H9 (cell line): ENCODE results near the gene MEF2C. TPM values are rescaled to one million over a fixed set of nuclear protein-coding genes. Genes with fewer than 3 reads are reported as not detected.

Source experiments
- DNase-seq: peaks from one replicate; pipeline ENCODE4 v3.0.0-alpha.2; 2017
- H2AFZ ChIP-seq: one replicate; pipeline ENCODE4 v1.6.1; 2013; ENCODE audit warnings: mild to moderate bottlenecking, low read length, control low read depth, moderate library complexity
- H2AK5ac ChIP-seq: 2 replicates; pipeline ENCODE4 v1.6.1; 2013; ENCODE audit warnings: low read length, control low read depth, mixed read lengths; ENCODE audit not compliant: insufficient read length
- H2BK120ac ChIP-seq: one replicate; pipeline ENCODE4 v1.6.1; 2013; ENCODE audit warnings: low read depth, mild to moderate bottlenecking, low read length, control low read depth, inconsistent platforms; ENCODE audit not compliant: poor library complexity, severe bottlenecking
- H2BK12ac ChIP-seq: 2 replicates; pipeline ENCODE4 v1.6.1; 2013; ENCODE audit warnings: low read length, control low read depth, mixed read lengths, low read depth; ENCODE audit not compliant: insufficient read length
- H2BK15ac ChIP-seq: 2 replicates; pipeline ENCODE4 v1.6.1; 2013; ENCODE audit warnings: low read depth, low read length, control low read depth
- H2BK20ac ChIP-seq: one replicate; pipeline ENCODE4 v1.6.1; 2013; ENCODE audit warnings: low read depth, mild to moderate bottlenecking, low read length, control low read depth, inconsistent platforms; ENCODE audit not compliant: poor library complexity, severe bottlenecking
- H2BK5ac ChIP-seq: 2 replicates; pipeline ENCODE4 v1.6.1; 2013; ENCODE audit warnings: low read length, control low read depth, mixed read lengths; ENCODE audit not compliant: insufficient read length
- H3K14ac ChIP-seq: 2 replicates; pipeline ENCODE4 v1.6.1; 2013; ENCODE audit warnings: low read length, control low read depth; ENCODE audit not compliant: insufficient read depth
- H3K18ac ChIP-seq: 2 replicates; pipeline ENCODE4 v1.6.1; 2013; ENCODE audit warnings: low read depth, mild to moderate bottlenecking, mixed read lengths, low read length, control low read depth; ENCODE audit not compliant: insufficient read length
- H3K23ac ChIP-seq: 2 replicates; pipeline ENCODE4 v1.6.1; 2013; ENCODE audit warnings: low read length, control low read depth, mixed read lengths, low read depth; ENCODE audit not compliant: insufficient read length
- H3K23me2 ChIP-seq: 2 replicates; pipeline ENCODE4 v1.6.1; 2013; ENCODE audit warnings: low read depth, mild to moderate bottlenecking, mixed read lengths, low read length, control low read depth; ENCODE audit not compliant: insufficient read length, poor library complexity, severe bottlenecking
- H3K27ac ChIP-seq: 2 replicates; pipeline ENCODE4 v1.5.1; 2013; ENCODE audit warnings: low read length, control low read depth, mixed read lengths, low read depth; ENCODE audit not compliant: insufficient read length
- H3K27me3 ChIP-seq: 2 replicates; pipeline ENCODE4 v1.6.1; 2013; ENCODE audit warnings: low read length, control low read depth, inconsistent platforms; ENCODE audit not compliant: insufficient read depth
- H3K4ac ChIP-seq: 2 replicates; pipeline ENCODE4 v1.6.1; 2013; ENCODE audit warnings: low read depth, mild to moderate bottlenecking, control low read depth, inconsistent platforms, low read length, moderate library complexity
- H3K4me1 ChIP-seq: 2 replicates; pipeline ENCODE4 v1.6.1; 2013; ENCODE audit warnings: low read length, control low read depth, inconsistent platforms; ENCODE audit not compliant: insufficient read depth
- H3K4me2 ChIP-seq: 2 replicates; pipeline ENCODE4 v1.6.1; 2013; ENCODE audit warnings: low read length, control low read depth, mixed read lengths; ENCODE audit not compliant: insufficient read length, insufficient read depth
- H3K56ac ChIP-seq: 2 replicates; pipeline ENCODE4 v1.6.1; 2013; ENCODE audit warnings: low read depth, mild to moderate bottlenecking, mixed read lengths, low read length, control low read depth; ENCODE audit not compliant: insufficient read length
- H3K79me1 ChIP-seq: 2 replicates; pipeline ENCODE4 v1.6.1; 2013; ENCODE audit warnings: low read depth, mild to moderate bottlenecking, moderate library complexity, low read length, control low read depth, inconsistent platforms; ENCODE audit not compliant: insufficient read depth, poor library complexity, severe bottlenecking
- H3K79me2 ChIP-seq: 2 replicates; pipeline ENCODE4 v1.6.1; 2013; ENCODE audit warnings: low read length, control low read depth, inconsistent platforms; ENCODE audit not compliant: insufficient read depth
- H3K9ac ChIP-seq: 2 replicates; pipeline ENCODE4 v1.6.1; 2013; ENCODE audit warnings: low read length, control low read depth, mixed read lengths; ENCODE audit not compliant: insufficient read length; ENCODE audit errors: extremely low read depth
- H3K9me3 ChIP-seq: one replicate; pipeline ENCODE4 v1.6.1; 2013; ENCODE audit warnings: low read depth, low read length, inconsistent platforms; ENCODE audit not compliant: control insufficient read depth
- H3T11ph ChIP-seq: one replicate; pipeline ENCODE4 v1.6.1; 2013; ENCODE audit warnings: mild to moderate bottlenecking, low read length, control low read depth, inconsistent platforms
- H4K20me1 ChIP-seq: one replicate; pipeline ENCODE4 v1.6.1; 2013; ENCODE audit not compliant: control insufficient read depth, insufficient read length, insufficient read depth
- H4K5ac ChIP-seq: 2 replicates; pipeline ENCODE4 v1.6.1; 2013; ENCODE audit warnings: low read depth, mild to moderate bottlenecking, mixed read lengths, low read length, control low read depth; ENCODE audit not compliant: insufficient read length
- H4K8ac ChIP-seq: replicated peaks from 2 replicates; pipeline ENCODE4 v1.6.1; 2013; ENCODE audit warnings: low read length, control low read depth, mixed read lengths, low read depth; ENCODE audit not compliant: insufficient read length
- H4K91ac ChIP-seq: 2 replicates; pipeline ENCODE4 v1.6.1; 2013; ENCODE audit warnings: low read depth, mild to moderate bottlenecking, moderate library complexity, mixed read lengths, low read length, control low read depth; ENCODE audit not compliant: insufficient read length
- H3K27ac Mint-ChIP-seq, 3 experiments: 2 replicates in 2 of 3; 3 replicates in 1 of 3; pipeline ENCODE4 v1.8.0; 2020 to 2021; ENCODE audit warnings: mixed read lengths in 3 of 3, mild to moderate bottlenecking in 1 of 3, moderate library complexity in 1 of 3
- H3K27me3 Mint-ChIP-seq: 2 replicates; pipeline ENCODE4 v1.8.0; 2021; ENCODE audit warnings: low read depth, mild to moderate bottlenecking, moderate library complexity, mixed read lengths
- H3K36me3 Mint-ChIP-seq, 3 experiments: 2 replicates in 2 of 3; 3 replicates in 1 of 3; pipeline ENCODE4 v1.8.0; 2020 to 2021; ENCODE audit warnings: low read depth in 3 of 3, mixed read lengths in 3 of 3; ENCODE audit not compliant: insufficient read depth in 1 of 3
- H3K4me1 Mint-ChIP-seq, 2 experiments: 2 replicates each; pipeline ENCODE4 v1.8.0; 2020; ENCODE audit warnings: mixed read lengths in 2 of 2
- H3K4me3 Mint-ChIP-seq, 2 experiments: 2 replicates in 1 of 2; 3 replicates in 1 of 2; pipeline ENCODE4 v1.8.0; 2020 to 2021; ENCODE audit warnings: mild to moderate bottlenecking in 2 of 2, mixed read lengths in 2 of 2, moderate library complexity in 1 of 2
- H3K9me3 Mint-ChIP-seq, 2 experiments: 2 replicates in 1 of 2; 3 replicates in 1 of 2; pipeline ENCODE4 v1.8.0; 2020; ENCODE audit warnings: mild to moderate bottlenecking in 2 of 2, mixed read lengths in 2 of 2, moderate library complexity in 1 of 2
- WGBS: extraction: QIAGEN DNeasy Blood & Tissue Kit; methylation state at CpG from one replicate; pipeline ENCODE4 v1.1.7; 2013; ENCODE audit warnings: missing lambda C conversion rate, low lambda C conversion rate, mixed read lengths; ENCODE audit not compliant: insufficient read length; ENCODE audit errors: extremely low coverage; 5-methylcytosine and 5-hydroxymethylcytosine counted together
- total RNA-seq: library from RNA; stranded (reverse); gene quantifications from 2 replicates; pipeline ENCODE4 v1.2.1, GENCODE V29; 2021
- TF ChIP-seq, protein P1 (sequence below): fragments of 200-600 bp; sonication (generic); conservative IDR thresholded peaks from 3 replicates; pipeline ENCODE4 v1.8.0; 2021; ENCODE audit warnings: antibody characterized with exemption, mild to moderate bottlenecking

MEF2C gene
- total RNA-seq, 1 experiment from 2014 or later = 0.11 TPM

DNA sequence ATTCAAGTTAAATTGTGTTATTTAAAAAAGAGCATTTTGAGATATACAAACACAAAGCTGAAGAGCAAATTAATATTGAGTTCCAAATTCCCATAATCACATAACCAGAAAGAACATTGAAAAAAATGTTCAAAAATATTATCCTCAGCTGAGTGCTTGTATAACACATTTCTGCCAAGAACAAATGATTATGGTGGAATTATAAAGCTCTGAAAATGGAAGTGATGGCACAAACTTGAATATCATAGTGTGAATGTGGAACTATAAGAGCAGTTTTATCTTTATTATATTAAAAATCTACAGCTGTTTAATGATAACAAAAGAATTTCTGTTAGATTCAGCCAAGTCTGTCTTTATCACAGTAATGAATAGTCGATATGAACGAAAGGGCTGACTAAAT, 117.8 kb downstream of the MEF2C start:
- H2AK5ac ChIP-seq = no peak overlapping the region
- H3K27ac Mint-ChIP-seq = no peak overlapping the region
- no peak overlapping the region for H2BK20ac ChIP-seq
- no peaks in the 10 kb centered on the region for H3K79me1 ChIP-seq
- no peak overlapping the region for H3K4me2 ChIP-seq
- no peaks in the 10 kb centered on the region for H3K36me3 Mint-ChIP-seq
- H2BK120ac ChIP-seq = no peak overlapping the region
- no peaks in the 10 kb centered on the region for H3K27me3 Mint-ChIP-seq
- H3K23ac ChIP-seq = no peak overlapping the region
- no peak overlapping the region for H3K9ac ChIP-seq
- H3K9me3 Mint-ChIP-seq = no peaks in the 10 kb centered on the region
- no peaks in the 10 kb centered on the region for H3K79me2 ChIP-seq
- no peak overlapping the region for H3K14ac ChIP-seq
- H4K91ac ChIP-seq = no peak overlapping the region
- no peaks in the 10 kb centered on the region for H3K27me3 ChIP-seq
- H3K23me2 ChIP-seq = no peaks in the 10 kb centered on the region
- H3K4me1 ChIP-seq = no peaks in the 10 kb centered on the region
- no peak overlapping the region for H4K5ac ChIP-seq
- no peak overlapping the region for H3K4me3 Mint-ChIP-seq
- no peak overlapping the region for H3K56ac ChIP-seq
- no CpG with 5 or more reads among the region's 2 CpGs for WGBS
- no peaks in the 10 kb centered on the region for H3K9me3 ChIP-seq
- H3K4ac ChIP-seq = no peak overlapping the region
- H2AFZ ChIP-seq = no peak overlapping the region
- no peak overlapping the region for H4K8ac ChIP-seq
- H2BK5ac ChIP-seq = no peak overlapping the region
- H3K18ac ChIP-seq = no peak overlapping the region
- H2BK15ac ChIP-seq = no peak overlapping the region
- no peak overlapping the region for H3K27ac ChIP-seq
- DNase-seq = no peak
- H4K20me1 ChIP-seq = no peaks in the 10 kb centered on the region
- no peak overlapping the region for H3T11ph ChIP-seq
- TF ChIP-seq, protein P1, sequence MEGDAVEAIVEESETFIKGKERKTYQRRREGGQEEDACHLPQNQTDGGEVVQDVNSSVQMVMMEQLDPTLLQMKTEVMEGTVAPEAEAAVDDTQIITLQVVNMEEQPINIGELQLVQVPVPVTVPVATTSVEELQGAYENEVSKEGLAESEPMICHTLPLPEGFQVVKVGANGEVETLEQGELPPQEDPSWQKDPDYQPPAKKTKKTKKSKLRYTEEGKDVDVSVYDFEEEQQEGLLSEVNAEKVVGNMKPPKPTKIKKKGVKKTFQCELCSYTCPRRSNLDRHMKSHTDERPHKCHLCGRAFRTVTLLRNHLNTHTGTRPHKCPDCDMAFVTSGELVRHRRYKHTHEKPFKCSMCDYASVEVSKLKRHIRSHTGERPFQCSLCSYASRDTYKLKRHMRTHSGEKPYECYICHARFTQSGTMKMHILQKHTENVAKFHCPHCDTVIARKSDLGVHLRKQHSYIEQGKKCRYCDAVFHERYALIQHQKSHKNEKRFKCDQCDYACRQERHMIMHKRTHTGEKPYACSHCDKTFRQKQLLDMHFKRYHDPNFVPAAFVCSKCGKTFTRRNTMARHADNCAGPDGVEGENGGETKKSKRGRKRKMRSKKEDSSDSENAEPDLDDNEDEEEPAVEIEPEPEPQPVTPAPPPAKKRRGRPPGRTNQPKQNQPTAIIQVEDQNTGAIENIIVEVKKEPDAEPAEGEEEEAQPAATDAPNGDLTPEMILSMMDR = no peak
- H2BK12ac ChIP-seq = no peak overlapping the region
- H3K4me1 Mint-ChIP-seq = no peaks in the 10 kb centered on the region
